Upper lobe of left lung (tissue), 6 donors: ENCODE measurements around the gene FAM110C. TPM values are rescaled to one million over a fixed set of nuclear protein-coding genes. Genes with fewer than 3 reads are reported as not detected.

ENCODE experiments used
- ATAC-seq, 2 donors: fragments of 200-7000 bp; cut with Tn5 transposase; one replicate each; pipeline ENCODE4 v1.9.1; 2022; ENCODE audit warnings: mild to moderate bottlenecking in 2 of 2, moderate library complexity in 2 of 2; ENCODE audit not compliant: low FRiP score in 2 of 2
- DNase-seq, 2 donors: peaks; one replicate each; pipeline ENCODE4 v3.0.0-alpha.2; 2019 to 2020
- H3K27ac ChIP-seq, 4 donors: fragments of 200-600 bp; sonication (generic); one replicate each; pipeline ENCODE4 v1.5.1; 2016 to 2019
- H3K27me3 ChIP-seq, 4 donors: fragments of 200-600 bp; sonication (generic); one replicate each; pipeline ENCODE4 v1.5.1; 2017 to 2019
- H3K36me3 ChIP-seq, 4 donors: fragments of 200-600 bp; sonication (generic); one replicate each; pipeline ENCODE4 v1.5.1; 2016 to 2019
- H3K4me1 ChIP-seq, 4 donors: fragments of 200-600 bp; sonication (generic); one replicate each; pipeline ENCODE4 v1.5.1; 2018 to 2019
- H3K4me3 ChIP-seq, 4 donors: fragments of 200-600 bp; sonication (generic); one replicate each; pipeline ENCODE4 v1.5.1; 2017 to 2019; ENCODE audit warnings: mild to moderate bottlenecking in 2 of 4, moderate library complexity in 1 of 4
- H3K9me3 ChIP-seq, 4 donors: fragments of 200-600 bp; sonication (generic); one replicate each; pipeline ENCODE4 v1.5.1; 2018 to 2019
- CTCF ChIP-seq, 6 experiments: fragments of 450-650 bp in 4 of 6; fragments of 200-600 bp in 2 of 6; sonication (generic) in 2 of 6; IDR thresholded peaks; one replicate each; pipeline ENCODE4 v1.5.1; 2016 to 2019; ENCODE audit warnings: antibody characterized with exemption in 6 of 6
- EP300 ChIP-seq, 4 donors: sonication (generic); formaldehyde crosslinking; IDR thresholded peaks; one replicate each; pipeline ENCODE4 v1.5.1; 2017; ENCODE audit warnings: antibody characterized with exemption in 4 of 4, control low read depth in 2 of 4
- POLR2A ChIP-seq, 4 donors: fragments of 450-650 bp; IDR thresholded peaks; one replicate each; pipeline ENCODE4 v1.5.1; 2016 to 2017; ENCODE audit warnings: antibody characterized with exemption in 4 of 4, mild to moderate bottlenecking in 2 of 4
- POLR2AphosphoS5 ChIP-seq, 2 donors: sonication (generic); formaldehyde crosslinking; IDR thresholded peaks; one replicate each; pipeline ENCODE4 v1.5.1; 2017; ENCODE audit warnings: antibody characterized with exemption in 2 of 2
- WGBS, 2 donors: methylation state at CpG; one replicate each; pipeline ENCODE4 v1.1.5; 2017 to 2018; 5-methylcytosine and 5-hydroxymethylcytosine counted together
- total RNA-seq, 6 donors: library from RNA; depleted of rRNA in 4 of 6; stranded (reverse); fragments of >200 nt in 4 of 6; gene quantifications; one replicate each; pipeline versions ENCODE4 v1.1.0 to v1.2.1, GENCODE V29; 2016 to 2021
- donor health status: DM: no; HTN: no; CAD: no; lungs with moderate emphysema.
- donor health status: DM: no; HTN: yes; CAD: no; lungs with severe emphysema.

FAM110C gene
- total RNA-seq, 6 donors from 2014 or later, result 2.7 to 6.7 (median 4.5) TPM

DNA sequence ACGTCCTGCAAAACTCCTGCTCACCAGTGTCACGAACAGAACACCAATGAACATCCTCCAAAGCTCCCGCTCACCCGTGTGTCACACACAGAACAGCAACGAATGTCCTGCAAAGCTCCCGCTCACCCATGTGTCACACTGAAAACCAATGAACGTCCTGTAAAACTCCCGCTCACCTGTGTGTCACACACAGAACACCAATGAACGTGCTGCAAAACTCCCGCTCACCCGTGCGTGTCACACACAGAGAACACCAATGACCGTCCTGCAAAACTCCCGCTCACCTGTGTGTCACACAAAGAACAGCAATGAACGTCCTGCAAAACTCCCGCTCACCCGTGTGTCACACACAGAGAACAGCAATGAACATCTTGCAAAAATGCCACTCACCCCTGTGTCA, 20.5 kb upstream of the FAM110C start:
- no peak for TF ChIP-seq EP300 (IDR thresholded peaks at IDR 0.05)
- TF ChIP-seq CTCF (IDR thresholded peaks at IDR 0.05), result no peak
- no peak for TF ChIP-seq POLR2AphosphoS5 (IDR thresholded peaks at IDR 0.05)
- TF ChIP-seq POLR2A (IDR thresholded peaks at IDR 0.05), result no peak
- Histone ChIP-seq H3K4me3 (no peak overlapping the region), H3K4me1 (no peaks in the 10 kb centered on the region), H3K9me3 (no peaks in the 10 kb centered on the region), H3K36me3 (no peaks in the 10 kb centered on the region), H3K27me3 (no peaks in the 10 kb centered on the region), H3K27ac (no peak overlapping the region)
- DNase-seq (no peak), ATAC-seq (no peak)
- WGBS, 2 donors, result 89 to 90% methylated on average over 17 of the region's 17 CpGs

DNA sequence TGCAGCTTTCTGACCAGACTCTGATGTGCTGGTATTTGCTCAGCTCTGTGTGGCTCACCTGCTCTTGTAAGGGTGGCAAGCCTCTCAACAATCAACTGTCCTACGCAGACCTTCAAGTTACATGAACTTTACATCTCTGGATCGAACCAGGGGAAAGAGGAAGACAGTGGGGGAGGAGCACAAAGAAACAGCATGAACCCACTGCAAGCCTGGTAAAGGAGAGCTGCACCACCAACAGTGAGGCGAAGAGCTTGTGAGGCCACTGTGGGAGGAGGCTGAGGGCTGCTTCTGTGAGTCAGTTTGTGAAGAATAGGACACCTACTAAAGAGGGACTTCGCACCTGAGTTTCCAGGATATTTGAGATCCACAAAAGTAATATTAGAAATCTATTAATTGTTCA, 18.8 kb upstream of the FAM110C start:
- Histone ChIP-seq H3K27me3 (no peaks in the 10 kb centered on the region), H3K4me3 (no peak overlapping the region), H3K9me3 (no peaks in the 10 kb centered on the region), H3K4me1 (no peaks in the 10 kb centered on the region), H3K36me3 (no peaks in the 10 kb centered on the region), H3K27ac (no peak overlapping the region)
- DNase-seq, result no peak
- no peak for TF ChIP-seq EP300 (IDR thresholded peaks at IDR 0.05)
- no peak for TF ChIP-seq CTCF (IDR thresholded peaks at IDR 0.05)
- no peak for TF ChIP-seq POLR2A (IDR thresholded peaks at IDR 0.05)
- TF ChIP-seq POLR2AphosphoS5 (IDR thresholded peaks at IDR 0.05), result no peak
- 74 to 75% methylated on average over 4 of the region's 4 CpGs for WGBS, 2 donors
- no peak for ATAC-seq

GRCh38 chr2:55587-56448, 9.5 kb upstream of the FAM110C start:
- WGBS, 2 donors, result 60 to 69% methylated on average over 4 of the region's 4 CpGs
- TF ChIP-seq EP300 (IDR thresholded peaks at IDR 0.05) (no peak), POLR2A (IDR thresholded peaks at IDR 0.05) (no peak), POLR2AphosphoS5 (IDR thresholded peaks at IDR 0.05) (no peak), CTCF (IDR thresholded peaks at IDR 0.05) (no peak)
- peaks cover 0 to 3% (median 0%) of the 10 kb centered on the region in 4 donors for H3K4me1 ChIP-seq
- H3K27me3 ChIP-seq, result no peaks in the 10 kb centered on the region
- no peak overlapping the region for H3K27ac ChIP-seq
- H3K36me3 ChIP-seq, result no peaks in the 10 kb centered on the region
- ATAC-seq (no peak), DNase-seq (no peak)
- peaks cover 10 to 29% (median 22%) of the 10 kb centered on the region in 4 donors for H3K9me3 ChIP-seq
- no peak overlapping the region for H3K4me3 ChIP-seq

DNA sequence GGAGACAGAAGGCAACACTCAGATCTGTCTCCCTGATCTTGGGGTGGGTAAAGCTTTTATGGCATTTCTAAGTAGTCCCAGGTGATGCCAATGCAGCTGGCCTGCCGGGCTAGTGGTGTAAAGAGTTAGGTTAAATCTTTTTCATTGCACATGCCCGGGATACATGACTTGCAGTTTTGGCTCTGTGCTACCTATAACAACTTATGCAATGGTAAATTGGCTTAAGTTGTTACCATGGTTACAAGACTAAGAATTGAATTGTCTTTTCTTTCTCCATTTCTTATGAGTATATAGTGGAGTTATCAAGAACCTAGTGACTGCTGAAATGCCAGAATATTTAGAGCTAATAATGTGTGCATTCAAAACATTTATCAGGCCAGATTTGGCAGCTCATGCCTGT, 5.3 kb upstream of the FAM110C start:
- no peak for DNase-seq
- WGBS, 2 donors, result 88 to 90% methylated on average over 2 of the region's 2 CpGs
- Histone ChIP-seq H3K4me3 (no peak overlapping the region), H3K9me3 (no peaks in the 10 kb centered on the region), H3K27me3 (peaks cover 0 to 3% (median under 1%) of the 10 kb centered on the region in 4 donors), H3K27ac (no peak overlapping the region), H3K4me1 (peaks cover 0 to 8% (median 7%) of the 10 kb centered on the region in 4 donors), H3K36me3 (no peaks in the 10 kb centered on the region)
- no peak for ATAC-seq
- TF ChIP-seq EP300 (IDR thresholded peaks at IDR 0.05), result no peak
- TF ChIP-seq POLR2A (IDR thresholded peaks at IDR 0.05), result no peak
- no peak for TF ChIP-seq POLR2AphosphoS5 (IDR thresholded peaks at IDR 0.05)
- TF ChIP-seq CTCF (IDR thresholded peaks at IDR 0.05), result no peak
